Neural crest cell (in vitro differentiated cells): ENCODE results near the gene NKIRAS1. TPM values are rescaled to one million over a fixed set of nuclear protein-coding genes. Genes with fewer than 3 reads are reported as not detected.

Source experiments
- DNase-seq: peaks from one replicate; pipeline ENCODE4 v3.0.0; 2021; ENCODE audit warnings: low read depth, mixed read lengths, low spot score
- H3K27ac Mint-ChIP-seq: one replicate; pipeline ENCODE4 v1.8.0; 2021; ENCODE audit warnings: mild to moderate bottlenecking, mixed read lengths; ENCODE audit not compliant: unreplicated experiment
- H3K27me3 Mint-ChIP-seq: 2 replicates; pipeline ENCODE4 v1.8.0; 2021; ENCODE audit warnings: low read depth, mild to moderate bottlenecking, mixed read lengths
- H3K36me3 Mint-ChIP-seq: 2 replicates; pipeline ENCODE4 v1.8.0; 2021; ENCODE audit warnings: low read depth, mild to moderate bottlenecking, mixed read lengths
- H3K4me1 Mint-ChIP-seq: 2 replicates; pipeline ENCODE4 v1.8.0; 2021; ENCODE audit warnings: mixed read lengths
- H3K4me3 Mint-ChIP-seq: one replicate; pipeline ENCODE4 v1.8.0; 2021; ENCODE audit warnings: mild to moderate bottlenecking, mixed read lengths
- H3K9me3 Mint-ChIP-seq: 2 replicates; pipeline ENCODE4 v1.8.0; 2021; ENCODE audit warnings: mixed read lengths
- total RNA-seq: library from RNA; stranded (reverse); gene quantifications from 2 replicates; pipeline ENCODE4 v1.2.1, GENCODE V29; 2021
- TF ChIP-seq, protein P1 (sequence below): fragments of 200-600 bp; sonication (generic); conservative IDR thresholded peaks from 2 replicates; pipeline ENCODE4 v1.5.0; 2021; ENCODE audit warnings: antibody characterized with exemption, mild to moderate bottlenecking

Gene NKIRAS1
- total RNA-seq, 1 donor from 2014 or later, result 9.7 TPM

DNA sequence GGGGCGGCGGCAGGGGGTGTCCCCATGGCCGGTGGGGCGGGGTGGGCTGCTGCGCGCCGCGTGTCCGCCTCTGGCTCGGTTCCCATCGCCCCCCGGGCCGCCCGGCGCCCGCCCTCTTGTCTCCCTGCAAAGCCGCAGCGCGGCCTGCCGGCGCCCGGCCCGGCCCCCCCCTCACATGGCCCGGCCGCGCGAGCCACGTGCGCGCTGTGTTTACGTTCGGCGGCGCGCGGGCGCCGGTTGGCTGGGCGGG, 28.8 kb upstream of the NKIRAS1 start:
- peak overlapping the region; percentile 54 for H3K4me3 Mint-ChIP-seq
- peaks cover 18% of the 10 kb centered on the region for H3K4me1 Mint-ChIP-seq

DNA sequence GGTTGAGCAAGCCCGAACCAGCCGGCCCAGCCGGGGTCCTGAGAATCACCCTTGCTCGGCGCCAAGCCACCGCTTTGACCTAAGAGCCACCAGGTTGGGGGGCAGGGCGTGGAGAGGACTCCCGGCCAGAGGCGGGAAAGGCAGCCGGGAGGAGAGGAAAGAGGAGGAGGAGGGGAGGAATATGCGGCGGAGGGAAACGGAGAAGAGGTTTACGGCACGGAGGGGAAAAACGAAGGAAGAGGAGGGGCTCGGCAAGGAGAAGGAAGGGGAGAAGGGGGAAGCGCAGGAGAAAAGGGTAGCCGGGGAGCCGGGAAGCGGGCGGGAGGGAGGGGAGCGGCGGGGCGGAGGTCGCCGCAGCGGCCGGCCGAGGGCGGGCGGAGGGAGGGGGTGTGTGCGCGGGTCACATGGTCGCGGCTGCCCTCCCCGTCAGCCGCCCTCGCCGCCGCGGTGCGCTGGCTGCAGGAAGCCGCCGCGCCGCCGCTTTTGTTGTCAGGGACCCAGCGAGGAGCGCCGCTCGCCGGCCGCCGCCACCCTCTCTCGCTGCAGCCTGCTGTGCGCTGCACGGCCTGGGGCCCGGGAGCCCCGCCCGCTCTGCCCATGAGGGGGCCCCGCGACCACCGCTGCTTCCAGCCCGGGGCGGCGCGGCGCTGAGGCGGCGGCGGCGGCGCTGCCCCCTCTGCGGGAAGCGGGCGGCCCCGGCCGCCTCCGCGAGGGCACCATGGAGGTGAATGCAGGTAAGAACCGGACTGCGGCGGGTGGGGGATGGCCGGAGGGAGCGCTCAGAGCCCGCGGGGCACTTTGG, 28.3 kb upstream of the NKIRAS1 start, which contains the start of gene NR1D2:
Gene NR1D2 (plus strand): TSS at position 426 of the 802 bp plus-strand sequence. CDS start 293 bp downstream, at position 719.
- Mint-ChIP-seq H3K9me3 (no peaks in the 10 kb centered on the region), H3K27me3 (peaks cover 18% of the 10 kb centered on the region), H3K36me3 (no peaks in the 10 kb centered on the region), H3K4me3 (peak within 1 kb of the TSS; percentile 89), H3K4me1 (peaks cover 18% of the 10 kb centered on the region), H3K27ac (peak within 1 kb of the TSS; percentile 57)
- TF ChIP-seq, protein P1, sequence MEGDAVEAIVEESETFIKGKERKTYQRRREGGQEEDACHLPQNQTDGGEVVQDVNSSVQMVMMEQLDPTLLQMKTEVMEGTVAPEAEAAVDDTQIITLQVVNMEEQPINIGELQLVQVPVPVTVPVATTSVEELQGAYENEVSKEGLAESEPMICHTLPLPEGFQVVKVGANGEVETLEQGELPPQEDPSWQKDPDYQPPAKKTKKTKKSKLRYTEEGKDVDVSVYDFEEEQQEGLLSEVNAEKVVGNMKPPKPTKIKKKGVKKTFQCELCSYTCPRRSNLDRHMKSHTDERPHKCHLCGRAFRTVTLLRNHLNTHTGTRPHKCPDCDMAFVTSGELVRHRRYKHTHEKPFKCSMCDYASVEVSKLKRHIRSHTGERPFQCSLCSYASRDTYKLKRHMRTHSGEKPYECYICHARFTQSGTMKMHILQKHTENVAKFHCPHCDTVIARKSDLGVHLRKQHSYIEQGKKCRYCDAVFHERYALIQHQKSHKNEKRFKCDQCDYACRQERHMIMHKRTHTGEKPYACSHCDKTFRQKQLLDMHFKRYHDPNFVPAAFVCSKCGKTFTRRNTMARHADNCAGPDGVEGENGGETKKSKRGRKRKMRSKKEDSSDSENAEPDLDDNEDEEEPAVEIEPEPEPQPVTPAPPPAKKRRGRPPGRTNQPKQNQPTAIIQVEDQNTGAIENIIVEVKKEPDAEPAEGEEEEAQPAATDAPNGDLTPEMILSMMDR, result no peak
- DNase-seq, result peak; percentile 70

More for the DNA sequence above, 28.8 kb upstream of the NKIRAS1 start:
- H3K27me3 Mint-ChIP-seq, result peaks cover 18% of the 10 kb centered on the region
- no peaks in the 10 kb centered on the region for H3K36me3 Mint-ChIP-seq
- H3K27ac Mint-ChIP-seq, result no peak overlapping the region
- TF ChIP-seq, protein P1, result no peak
- no peaks in the 10 kb centered on the region for H3K9me3 Mint-ChIP-seq
- DNase-seq, result no peak

- Mint-ChIP-seq H3K27ac (peak overlapping the region; percentile 57), H3K9me3 (no peaks in the 10 kb centered on the region), H3K4me1 (peaks cover 18% of the 10 kb centered on the region), H3K27me3 (peaks cover 18% of the 10 kb centered on the region), H3K4me3 (peak overlapping the region; percentile 89), H3K36me3 (no peaks in the 10 kb centered on the region)
- TF ChIP-seq, protein P1, result no peak
- DNase-seq, result no peak
Measured at GRCh38 chr3:23944007-23944783, 27.4 kb upstream of the NKIRAS1 start.

- H3K4me3 Mint-ChIP-seq, result peak overlapping the region; percentile 48
- H3K36me3 Mint-ChIP-seq, result no peaks in the 10 kb centered on the region
- no peak for DNase-seq
- H3K27me3 Mint-ChIP-seq, result peaks cover 18% of the 10 kb centered on the region
- no peak overlapping the region for H3K27ac Mint-ChIP-seq
- no peaks in the 10 kb centered on the region for H3K9me3 Mint-ChIP-seq
- TF ChIP-seq, protein P1, result no peak
- peaks cover 18% of the 10 kb centered on the region for H3K4me1 Mint-ChIP-seq
Measured at GRCh38 chr3:23942546-23942945, 25.8 kb upstream of the NKIRAS1 start.

DNA sequence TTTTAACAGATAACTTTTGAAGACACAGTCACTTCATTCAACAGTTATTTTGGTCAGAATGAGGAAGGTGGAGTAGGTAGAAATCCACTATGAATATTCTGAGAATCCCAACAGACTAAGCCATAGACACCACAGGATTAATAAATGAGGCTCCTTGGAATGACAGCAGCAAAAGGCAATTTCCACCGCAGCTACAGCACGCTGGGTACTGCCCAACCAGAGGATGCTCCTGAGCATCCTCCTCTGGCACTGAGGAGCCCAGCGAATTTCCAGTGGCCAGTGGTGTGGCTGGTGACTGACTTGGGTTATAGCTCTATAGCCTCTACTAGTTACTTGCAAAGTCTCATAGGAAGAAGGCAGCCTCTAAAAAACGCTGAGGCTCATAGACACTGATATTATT, 24.6 kb upstream of the NKIRAS1 start:
- Mint-ChIP-seq H3K9me3 (no peaks in the 10 kb centered on the region), H3K27ac (no peak overlapping the region), H3K4me1 (peaks cover 17% of the 10 kb centered on the region), H3K4me3 (no peak overlapping the region), H3K27me3 (peaks cover 18% of the 10 kb centered on the region), H3K36me3 (no peaks in the 10 kb centered on the region)
- TF ChIP-seq, protein P1, result no peak
- no peak for DNase-seq
